CD8-positive, alpha-beta memory T cell (primary cell): ENCODE measurements around the gene GPANK1. TPM values are rescaled to one million over a fixed set of nuclear protein-coding genes. Genes with fewer than 3 reads are reported as not detected.

Experiments used
- polyA plus RNA-seq: library from polyadenylated mRNA; unstranded; fragments of 300-500 nt; fragmentation: Illumina TruSeq; gene quantifications from one replicate; pipeline ENCODE4 v1.2.3, GENCODE V29; 2021
- total RNA-seq, 2 experiments: library from RNA; stranded (reverse); gene quantifications; one replicate each; pipeline ENCODE4 v1.2.3, GENCODE V29; 2021

GPANK1 gene
- total and polyA plus RNA-seq, 3 experiments from 2014 or later, result 19.6 to 46.4 (median 46.2) TPM

Other genes with a start within 250 kb of the GPANK1 start
Only the 30 nearest of the 37 such genes appear.
- not detected for gene MCCD1, start 136.0 kb downstream of the GPANK1 start, total RNA-seq
- not detected for gene MCCD1, start 136.0 kb downstream of the GPANK1 start, polyA plus RNA-seq
- gene DDX39B, start 123.0 kb downstream of the GPANK1 start, total RNA-seq, result 100 to 1,000 TPM; 643 to 658 TPM
- gene DDX39B, start 123.0 kb downstream of the GPANK1 start, polyA plus RNA-seq, result 85.7 TPM
- 1 to 10 TPM in 1 of 2 experiments, under 1 TPM in 1; 0.94 to 2.0 TPM for gene ATP6V1G2, start 118.4 kb downstream of the GPANK1 start, total RNA-seq
- gene ATP6V1G2, start 118.4 kb downstream of the GPANK1 start, polyA plus RNA-seq, result 1.4 TPM
- gene NFKBIL1, start 117.4 kb downstream of the GPANK1 start, total RNA-seq, result 10 to 100 TPM; 13.5 to 13.8 TPM
- 6.9 TPM for gene NFKBIL1, start 117.4 kb downstream of the GPANK1 start, polyA plus RNA-seq
- 100 to 1,000 TPM; 839 to 854 TPM for gene LTA, start 92.7 kb downstream of the GPANK1 start, total RNA-seq
- 23.3 TPM for gene LTA, start 92.7 kb downstream of the GPANK1 start, polyA plus RNA-seq
- 100 to 1,000 TPM; 207 to 215 TPM for gene TNF, start 89.4 kb downstream of the GPANK1 start, total RNA-seq
- gene TNF, start 89.4 kb downstream of the GPANK1 start, polyA plus RNA-seq, result 7.9 TPM
- gene LTB, start 82.6 kb downstream of the GPANK1 start, total RNA-seq, result 100 to 1,000 TPM; 196 to 206 TPM
- gene LTB, start 82.6 kb downstream of the GPANK1 start, polyA plus RNA-seq, result 1,182 TPM
- 10 to 100 TPM; 22.0 to 22.4 TPM for gene LST1, start 78.7 kb downstream of the GPANK1 start, total RNA-seq
- 49.6 TPM for gene LST1, start 78.7 kb downstream of the GPANK1 start, polyA plus RNA-seq
- 10 to 100 TPM; 22.4 to 26.3 TPM for gene NCR3, start 72.0 kb downstream of the GPANK1 start, total RNA-seq
- gene NCR3, start 72.0 kb downstream of the GPANK1 start, polyA plus RNA-seq, result 328 TPM
- 10 to 100 TPM; 35.6 TPM for gene AIF1, start 49.8 kb downstream of the GPANK1 start, total RNA-seq
- 33.2 TPM for gene AIF1, start 49.8 kb downstream of the GPANK1 start, polyA plus RNA-seq
- gene PRRC2A, start 44.3 kb downstream of the GPANK1 start, total RNA-seq, result 100 to 1,000 TPM; 251 to 263 TPM
- gene PRRC2A, start 44.3 kb downstream of the GPANK1 start, polyA plus RNA-seq, result 9.3 TPM
- gene BAG6, start 12.3 kb downstream of the GPANK1 start, total RNA-seq, result 100 to 1,000 TPM; 258 to 261 TPM
- 23.1 TPM for gene BAG6, start 12.3 kb downstream of the GPANK1 start, polyA plus RNA-seq
- 1 to 10 TPM; 2.4 to 3.3 TPM for gene APOM, start 9.1 kb downstream of the GPANK1 start, total RNA-seq
- gene APOM, start 9.1 kb downstream of the GPANK1 start, polyA plus RNA-seq, result 4.3 TPM
- gene C6orf47, start 4.2 kb downstream of the GPANK1 start, total RNA-seq, result 10 to 100 TPM; 19.5 to 20.0 TPM
- 37.0 TPM for gene C6orf47, start 4.2 kb downstream of the GPANK1 start, polyA plus RNA-seq
- 100 to 1,000 TPM; 323 to 334 TPM for gene CSNK2B, start 1.1 kb upstream of the GPANK1 start, total RNA-seq
- gene CSNK2B, start 1.1 kb upstream of the GPANK1 start, polyA plus RNA-seq, result 265 TPM
- 10 to 100 TPM; 19.1 to 21.2 TPM for gene LY6G5B, start 5.0 kb upstream of the GPANK1 start, total RNA-seq
- 0.64 TPM for gene LY6G5B, start 5.0 kb upstream of the GPANK1 start, polyA plus RNA-seq
- gene LY6G5C, start 16.1 kb upstream of the GPANK1 start, total RNA-seq, result 1 to 10 TPM; 3.5 to 4.5 TPM
- 10.3 TPM for gene LY6G5C, start 16.1 kb upstream of the GPANK1 start, polyA plus RNA-seq
- 10 to 100 TPM; 37.0 to 41.0 TPM for gene ABHD16A, start 38.3 kb upstream of the GPANK1 start, total RNA-seq
- gene ABHD16A, start 38.3 kb upstream of the GPANK1 start, polyA plus RNA-seq, result 45.5 TPM
- not detected for gene LY6G6F, start 41.9 kb upstream of the GPANK1 start, total RNA-seq
- gene LY6G6F, start 41.9 kb upstream of the GPANK1 start, polyA plus RNA-seq, result not detected
- not detected for gene LY6G6D, start 50.4 kb upstream of the GPANK1 start, total RNA-seq
- not detected for gene LY6G6D, start 50.4 kb upstream of the GPANK1 start, polyA plus RNA-seq
- not detected for gene LY6G6C, start 56.7 kb upstream of the GPANK1 start, total RNA-seq
- not detected for gene LY6G6C, start 56.7 kb upstream of the GPANK1 start, polyA plus RNA-seq
- gene MPIG6B, start 58.4 kb upstream of the GPANK1 start, total RNA-seq, result not detected
- 0.08 TPM for gene MPIG6B, start 58.4 kb upstream of the GPANK1 start, polyA plus RNA-seq
- gene DDAH2, start 64.3 kb upstream of the GPANK1 start, total RNA-seq, result 1 to 10 TPM; 4.1 to 4.9 TPM
- gene DDAH2, start 64.3 kb upstream of the GPANK1 start, polyA plus RNA-seq, result 26.3 TPM
- 100 to 1,000 TPM; 377 TPM for gene CLIC1, start 71.5 kb upstream of the GPANK1 start, total RNA-seq
- 657 TPM for gene CLIC1, start 71.5 kb upstream of the GPANK1 start, polyA plus RNA-seq
- 10 to 100 TPM; 36.4 to 39.8 TPM for gene MSH5, start 75.0 kb upstream of the GPANK1 start, total RNA-seq
- 2.0 TPM for gene MSH5, start 75.0 kb upstream of the GPANK1 start, polyA plus RNA-seq
- 1 to 10 TPM; 6.1 to 7.0 TPM for gene SAPCD1, start 97.7 kb upstream of the GPANK1 start, total RNA-seq
- not detected for gene SAPCD1, start 97.7 kb upstream of the GPANK1 start, polyA plus RNA-seq
- gene VWA7, start 112.3 kb upstream of the GPANK1 start, total RNA-seq, result 1 to 10 TPM; 1.4 to 1.7 TPM
- gene VWA7, start 112.3 kb upstream of the GPANK1 start, polyA plus RNA-seq, result 2.5 TPM
- gene VARS1, start 130.8 kb upstream of the GPANK1 start, total RNA-seq, result 100 to 1,000 TPM; 179 to 180 TPM
- 47.5 TPM for gene VARS1, start 130.8 kb upstream of the GPANK1 start, polyA plus RNA-seq
- gene LSM2, start 142.0 kb upstream of the GPANK1 start, total RNA-seq, result 100 to 1,000 TPM; 160 to 172 TPM
- 80.8 TPM for gene LSM2, start 142.0 kb upstream of the GPANK1 start, polyA plus RNA-seq
- 1 to 10 TPM; 3.5 to 3.8 TPM for gene HSPA1L, start 150.3 kb upstream of the GPANK1 start, total RNA-seq
- gene HSPA1L, start 150.3 kb upstream of the GPANK1 start, polyA plus RNA-seq, result 3.0 TPM